HEK293 (cell line): Measurements from ENCODE around the gene CAPN13.

Experiments
- CTCF ChIP-seq: fragments of 450-650 bp; formaldehyde crosslinking; IDR thresholded peaks from 2 replicates; pipeline ENCODE4 v1.5.1; 2016; ENCODE audit warnings: missing biosample characterization, missing genetic modification characterization
- OVOL3 ChIP-seq: fragments of 450-650 bp; formaldehyde crosslinking; IDR thresholded peaks from 2 replicates; pipeline ENCODE4 v1.5.1; 2016; ENCODE audit warnings: missing biosample characterization, missing genetic modification characterization
- ZNF140 ChIP-seq: fragments of 450-650 bp; formaldehyde crosslinking; IDR thresholded peaks from 2 replicates; pipeline ENCODE4 v1.5.1; 2016; ENCODE audit warnings: missing biosample characterization, missing genetic modification characterization
- ZNF639 ChIP-seq: fragments of 450-650 bp; formaldehyde crosslinking; IDR thresholded peaks from 2 replicates; pipeline ENCODE4 v1.5.1; 2016; ENCODE audit warnings: missing biosample characterization, missing genetic modification characterization
- ZNF837 ChIP-seq: fragments of 450-650 bp; formaldehyde crosslinking; IDR thresholded peaks from 2 replicates; pipeline ENCODE4 v1.5.1; 2016; ENCODE audit warnings: missing biosample characterization, missing genetic modification characterization

- TF ChIP-seq ZNF140 (tag by site-specific recombination) (no peak), OVOL3 (tag by site-specific recombination) (no peak), ZNF639 (no peak), ZNF837 (tag by site-specific recombination) (no peak), CTCF (tag by site-specific recombination) (no peak)
These were observed 97.2 kb downstream of the CAPN13 start for GRCh38 chr2:30710016-30710415.
